Upper lobe of left lung (tissue), 4 donors: ENCODE measurements around the gene CCT8.

Experiments
- POLR2A ChIP-seq, 4 donors: fragments of 450-650 bp; IDR thresholded peaks; one replicate each; pipeline ENCODE4 v1.5.1; 2016 to 2017; ENCODE audit warnings: antibody characterized with exemption in 4 of 4, mild to moderate bottlenecking in 2 of 4
- TF ChIP-seq, protein P1 (sequence below), 6 experiments: fragments of 450-650 bp in 4 of 6; fragments of 200-600 bp in 2 of 6; sonication (generic) in 2 of 6; IDR thresholded peaks; one replicate each; pipeline ENCODE4 v1.5.1; 2016 to 2019; ENCODE audit warnings: antibody characterized with exemption in 6 of 6

- TF ChIP-seq POLR2A (IDR thresholded peaks at IDR 0.05), result no peak
- TF ChIP-seq, protein P1, sequence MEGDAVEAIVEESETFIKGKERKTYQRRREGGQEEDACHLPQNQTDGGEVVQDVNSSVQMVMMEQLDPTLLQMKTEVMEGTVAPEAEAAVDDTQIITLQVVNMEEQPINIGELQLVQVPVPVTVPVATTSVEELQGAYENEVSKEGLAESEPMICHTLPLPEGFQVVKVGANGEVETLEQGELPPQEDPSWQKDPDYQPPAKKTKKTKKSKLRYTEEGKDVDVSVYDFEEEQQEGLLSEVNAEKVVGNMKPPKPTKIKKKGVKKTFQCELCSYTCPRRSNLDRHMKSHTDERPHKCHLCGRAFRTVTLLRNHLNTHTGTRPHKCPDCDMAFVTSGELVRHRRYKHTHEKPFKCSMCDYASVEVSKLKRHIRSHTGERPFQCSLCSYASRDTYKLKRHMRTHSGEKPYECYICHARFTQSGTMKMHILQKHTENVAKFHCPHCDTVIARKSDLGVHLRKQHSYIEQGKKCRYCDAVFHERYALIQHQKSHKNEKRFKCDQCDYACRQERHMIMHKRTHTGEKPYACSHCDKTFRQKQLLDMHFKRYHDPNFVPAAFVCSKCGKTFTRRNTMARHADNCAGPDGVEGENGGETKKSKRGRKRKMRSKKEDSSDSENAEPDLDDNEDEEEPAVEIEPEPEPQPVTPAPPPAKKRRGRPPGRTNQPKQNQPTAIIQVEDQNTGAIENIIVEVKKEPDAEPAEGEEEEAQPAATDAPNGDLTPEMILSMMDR (IDR thresholded peaks at IDR 0.05), result no peak
Observed at GRCh38 chr21:29074007-29074376, 544 bp upstream of the CCT8 start.
